ENCODE results near the gene CD53.
"Not testable (repeated sequence)": the region's sequence is repeated elsewhere in the genome, so short reads cannot be mapped to it uniquely, and the experiment has no call there.

CD53 gene

DNA sequence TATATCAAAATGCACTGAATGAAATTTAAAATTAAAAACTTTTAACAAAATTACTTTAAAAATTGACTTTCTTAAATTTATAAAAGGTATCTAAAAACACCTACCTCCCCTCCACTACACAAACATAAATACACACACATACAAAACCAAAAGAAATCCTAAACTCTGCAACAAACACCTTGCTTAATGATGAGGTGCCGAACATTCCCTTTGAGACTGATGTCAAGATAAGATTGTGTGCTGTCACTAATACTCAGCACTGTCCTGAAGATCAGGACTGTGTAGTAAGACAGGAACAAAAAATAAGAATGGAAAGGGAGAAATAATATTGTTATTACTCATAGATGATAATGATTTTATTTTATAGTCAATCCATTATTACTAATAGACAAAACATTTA lies 45.1 kb downstream of the CD53 start:
- DNase-seq, result no peak

DNA sequence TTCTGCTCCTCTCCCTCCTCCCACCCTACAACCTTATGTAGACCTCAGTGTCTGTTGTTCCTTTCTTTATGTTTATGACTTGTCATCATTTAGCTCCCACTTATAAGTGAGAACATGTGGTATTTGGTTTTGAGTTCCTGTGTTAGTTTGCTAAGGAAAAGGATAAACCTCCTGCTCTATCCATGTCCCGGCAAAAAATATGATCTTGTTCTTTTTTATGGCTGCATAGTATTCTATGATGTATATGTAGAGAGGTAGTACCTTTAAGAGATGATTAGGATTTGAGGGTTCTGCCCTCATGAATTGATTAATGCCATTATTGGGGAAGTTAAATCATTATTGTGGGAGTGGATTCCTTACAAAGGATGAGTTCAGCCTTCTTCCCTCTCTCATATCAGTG lies 49.0 kb downstream of the CD53 start:
- no peak for DNase-seq

DNA sequence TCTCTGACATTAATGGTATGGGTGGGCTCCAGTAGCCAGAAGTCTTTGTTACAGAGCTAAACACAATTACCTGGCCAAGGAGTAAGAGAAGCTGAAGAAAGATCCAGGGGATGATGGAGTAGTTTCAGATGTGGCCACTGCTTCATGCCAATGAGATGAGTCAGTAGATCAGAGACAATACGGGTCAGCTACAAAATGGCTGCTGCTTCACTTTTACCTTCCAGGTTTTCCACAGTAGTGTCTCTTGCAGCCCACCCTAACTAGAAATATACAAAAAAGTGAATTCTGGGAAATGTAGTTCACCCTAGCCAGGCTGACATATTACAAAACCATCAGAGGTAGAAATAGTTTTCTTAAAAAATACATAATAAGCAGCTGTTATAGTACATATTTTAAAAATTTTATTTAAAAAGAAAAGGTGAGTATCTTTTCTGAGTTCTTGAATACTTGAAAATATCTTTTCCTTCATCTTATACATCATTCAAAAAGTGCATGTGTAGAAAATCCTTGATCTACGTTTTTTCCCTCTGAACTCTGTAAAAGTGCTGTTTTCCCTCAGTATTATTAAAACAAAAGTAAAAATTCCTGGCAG lies 54.6 kb downstream of the CD53 start:
- no peak for DNase-seq

DNA sequence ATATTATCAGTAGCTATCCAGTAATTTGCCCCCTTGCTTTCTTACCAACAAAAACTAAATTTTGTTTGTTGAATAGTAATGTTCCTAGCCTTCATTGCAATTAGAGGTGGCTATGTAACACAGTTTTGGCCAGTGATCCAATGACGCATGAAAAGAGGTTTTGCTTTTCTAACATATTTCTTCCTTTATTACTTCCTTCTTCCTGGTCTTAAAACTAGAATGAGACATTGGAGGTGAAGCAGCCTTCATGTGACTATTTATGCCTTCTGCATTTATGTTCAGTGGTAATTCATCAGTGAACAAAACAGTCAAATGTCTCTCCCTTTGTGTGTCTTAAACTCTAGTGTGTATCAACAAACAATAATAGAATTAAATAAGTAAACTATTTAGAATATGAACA lies 55.2 kb downstream of the CD53 start:
- no peak for DNase-seq

DNA sequence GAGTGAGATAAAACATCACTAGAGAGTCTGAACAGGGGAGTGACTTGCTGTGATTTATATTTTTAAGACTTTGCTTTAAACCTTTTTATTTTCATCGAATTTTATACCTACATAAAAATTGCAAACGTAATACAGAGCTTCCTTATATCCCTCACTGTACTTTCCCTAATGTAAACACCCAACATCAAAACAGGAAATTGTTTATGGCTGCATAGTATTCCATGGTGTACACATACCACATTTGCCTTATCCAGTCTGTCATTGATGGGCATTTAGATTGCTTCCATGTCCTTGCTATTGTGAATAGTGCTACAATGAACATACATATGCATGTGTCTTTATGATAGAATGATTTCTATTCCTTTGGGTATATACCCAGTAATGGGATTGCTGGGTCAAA lies 56.0 kb downstream of the CD53 start:
- no peak for DNase-seq

DNA sequence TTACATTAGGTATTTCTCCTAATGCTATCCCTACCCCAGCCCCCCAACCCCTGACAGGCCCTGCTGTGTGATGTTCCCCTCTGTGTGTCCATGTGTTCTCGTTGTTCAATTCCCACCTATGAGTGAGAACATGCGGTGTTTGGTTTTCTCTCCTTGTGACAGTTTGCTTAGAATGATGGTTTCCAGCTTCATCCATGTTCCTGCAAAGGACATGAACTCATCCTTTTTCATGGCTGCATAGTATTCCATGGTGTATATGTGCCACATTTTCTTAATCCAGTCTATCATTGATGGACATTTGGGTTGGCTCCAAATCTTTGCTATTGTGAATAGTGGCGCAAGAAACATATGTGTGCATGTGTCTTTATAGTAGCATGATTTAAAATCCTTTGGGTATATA lies 58.1 kb downstream of the CD53 start:
- DNase-seq, result not testable (repeated sequence)

DNA sequence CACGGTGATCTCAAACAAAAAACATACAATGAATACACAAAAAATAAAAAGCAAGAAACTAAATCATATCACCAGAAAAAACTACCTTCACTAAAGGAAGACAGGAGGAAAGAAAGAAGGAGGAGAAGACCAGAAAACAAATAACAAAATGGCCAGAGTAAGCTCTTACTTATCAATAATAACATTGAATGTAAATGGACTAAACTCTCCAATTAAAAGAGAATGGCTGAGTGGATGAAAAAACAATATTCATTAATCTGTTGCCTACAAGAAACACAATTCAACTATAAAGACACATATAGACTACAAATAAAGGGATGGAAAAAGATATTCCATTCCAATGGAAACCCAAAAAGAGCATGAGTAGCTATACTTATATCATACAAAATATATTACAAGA lies 63.6 kb downstream of the CD53 start:
- no peak for DNase-seq

DNA sequence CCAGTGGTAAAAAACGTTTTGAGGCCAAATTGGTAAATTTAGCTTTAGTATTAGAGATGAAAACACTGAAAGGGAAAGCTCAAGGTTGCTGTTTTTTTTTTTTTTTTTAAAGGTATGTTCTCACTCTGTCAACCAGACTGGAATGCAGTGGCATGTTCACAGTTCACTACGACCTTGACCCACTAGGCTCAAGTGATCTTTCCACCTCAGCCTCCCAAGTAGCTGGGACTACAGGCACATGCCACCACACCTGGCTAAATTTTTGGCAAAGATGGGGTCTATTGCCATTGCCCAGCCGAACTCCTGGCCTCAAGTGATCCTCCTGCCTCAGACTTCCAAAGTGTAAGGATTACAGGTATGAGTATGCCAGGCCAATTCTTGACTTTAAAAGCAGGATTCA lies 71.9 kb downstream of the CD53 start:
- no peak for DNase-seq

DNA sequence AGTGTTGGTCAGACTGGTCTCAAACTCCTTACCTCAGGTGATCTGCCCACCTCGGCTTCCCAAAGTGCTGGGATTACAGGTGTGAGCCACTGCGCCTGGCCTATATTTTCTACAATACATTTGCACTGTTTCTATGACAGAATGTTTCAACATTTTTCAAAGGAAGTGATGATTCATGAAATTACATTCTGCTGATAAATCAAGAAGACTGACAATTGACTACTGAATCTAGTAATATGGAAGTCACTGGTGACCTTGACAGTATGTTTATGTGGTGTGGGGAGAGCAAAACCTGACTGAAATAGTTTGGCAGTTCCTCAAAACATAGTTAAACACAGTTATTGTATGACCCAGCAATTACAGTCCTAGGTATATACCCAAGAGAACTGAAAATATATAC lies 72.7 kb downstream of the CD53 start:
- no peak for DNase-seq

DNA sequence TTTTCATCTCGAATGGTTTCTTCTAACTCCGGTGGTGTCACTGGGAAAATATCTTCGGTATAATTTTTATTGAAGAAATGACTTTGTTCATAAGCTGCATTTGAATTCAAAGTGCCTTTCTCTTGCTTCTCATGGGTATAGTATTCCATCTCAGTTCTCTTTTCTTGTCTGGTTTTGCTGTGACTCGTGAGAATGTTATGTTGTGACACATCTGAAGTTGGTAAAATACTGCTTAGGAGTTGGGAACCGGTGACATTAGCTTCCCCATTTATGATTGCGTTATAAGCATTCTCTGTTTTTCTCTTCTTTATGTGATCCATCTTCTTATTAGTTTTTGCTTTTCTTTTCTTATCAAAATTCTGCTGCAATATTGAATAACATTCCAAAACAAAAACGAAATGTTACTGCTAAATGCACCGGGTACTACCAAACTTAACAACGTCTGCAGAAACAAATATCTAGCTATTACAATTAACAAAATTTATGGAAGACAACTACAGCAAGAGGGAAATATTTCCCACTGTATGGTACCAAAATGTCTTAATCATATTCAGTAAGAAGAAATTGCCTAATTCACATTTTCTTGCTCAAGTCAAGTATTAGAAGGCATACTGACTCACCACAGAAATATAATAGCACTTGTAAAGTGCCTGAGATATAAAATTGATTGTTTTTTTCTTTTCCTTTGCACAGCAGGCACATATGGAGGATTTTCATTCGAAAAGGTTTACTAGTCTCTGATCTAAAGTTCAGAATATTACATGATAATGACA lies 75.3 kb downstream of the CD53 start:
- no peak for DNase-seq
